Measurements from ENCODE around the gene LIPA. TPM values are rescaled to one million over a fixed set of nuclear protein-coding genes. Genes with fewer than 3 reads are reported as not detected.

Gene LIPA
- total RNA-seq, 1 donor from 2014 or later, result 50.4 TPM

GRCh38 chr10:89164920-89165319 lies 86.7 kb downstream of the LIPA start:
- no peak for DNase-seq (ENCODE audit: low read depth)

GRCh38 chr10:89164080-89164479 lies 87.5 kb downstream of the LIPA start:
- DNase-seq (ENCODE audit: low read depth), result no peak

Other genes starting within 250 kb of the LIPA start
- 0.10 TPM in 1 of 2 replicates, not detected in the other for gene CH25H, start 44.5 kb downstream of the LIPA start, total RNA-seq
- gene IFIT2, start 50.3 kb upstream of the LIPA start, total RNA-seq, result 7.2 and 20.7 TPM in 2 replicates
- 12.8 and 61.6 TPM in 2 replicates for gene IFIT3, start 76.2 kb upstream of the LIPA start, total RNA-seq
- not detected in 2 replicates for gene IFIT1B, start 126.3 kb upstream of the LIPA start, total RNA-seq
- 10.2 and 23.3 TPM in 2 replicates for gene IFIT1, start 140.8 kb upstream of the LIPA start, total RNA-seq
- 16.0 and 41.0 TPM in 2 replicates for gene IFIT5, start 162.8 kb upstream of the LIPA start, total RNA-seq